ENCODE measurements around the gene OTOP3. TPM values are rescaled to one million over a fixed set of nuclear protein-coding genes. Genes with fewer than 3 reads are reported as not detected.

Gene OTOP3
- total and polyA plus RNA-seq, 2 experiments from 2014 or later, result not detected

GRCh38 chr17:74921026-74921681, 14.5 kb upstream of the OTOP3 start (continued):
- TF ChIP-seq, protein P1, sequence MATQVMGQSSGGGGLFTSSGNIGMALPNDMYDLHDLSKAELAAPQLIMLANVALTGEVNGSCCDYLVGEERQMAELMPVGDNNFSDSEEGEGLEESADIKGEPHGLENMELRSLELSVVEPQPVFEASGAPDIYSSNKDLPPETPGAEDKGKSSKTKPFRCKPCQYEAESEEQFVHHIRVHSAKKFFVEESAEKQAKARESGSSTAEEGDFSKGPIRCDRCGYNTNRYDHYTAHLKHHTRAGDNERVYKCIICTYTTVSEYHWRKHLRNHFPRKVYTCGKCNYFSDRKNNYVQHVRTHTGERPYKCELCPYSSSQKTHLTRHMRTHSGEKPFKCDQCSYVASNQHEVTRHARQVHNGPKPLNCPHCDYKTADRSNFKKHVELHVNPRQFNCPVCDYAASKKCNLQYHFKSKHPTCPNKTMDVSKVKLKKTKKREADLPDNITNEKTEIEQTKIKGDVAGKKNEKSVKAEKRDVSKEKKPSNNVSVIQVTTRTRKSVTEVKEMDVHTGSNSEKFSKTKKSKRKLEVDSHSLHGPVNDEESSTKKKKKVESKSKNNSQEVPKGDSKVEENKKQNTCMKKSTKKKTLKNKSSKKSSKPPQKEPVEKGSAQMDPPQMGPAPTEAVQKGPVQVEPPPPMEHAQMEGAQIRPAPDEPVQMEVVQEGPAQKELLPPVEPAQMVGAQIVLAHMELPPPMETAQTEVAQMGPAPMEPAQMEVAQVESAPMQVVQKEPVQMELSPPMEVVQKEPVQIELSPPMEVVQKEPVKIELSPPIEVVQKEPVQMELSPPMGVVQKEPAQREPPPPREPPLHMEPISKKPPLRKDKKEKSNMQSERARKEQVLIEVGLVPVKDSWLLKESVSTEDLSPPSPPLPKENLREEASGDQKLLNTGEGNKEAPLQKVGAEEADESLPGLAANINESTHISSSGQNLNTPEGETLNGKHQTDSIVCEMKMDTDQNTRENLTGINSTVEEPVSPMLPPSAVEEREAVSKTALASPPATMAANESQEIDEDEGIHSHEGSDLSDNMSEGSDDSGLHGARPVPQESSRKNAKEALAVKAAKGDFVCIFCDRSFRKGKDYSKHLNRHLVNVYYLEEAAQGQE (IDR thresholded peaks at IDR 0.05; ENCODE audit: unreplicated experiment), result no peak
- TF ChIP-seq, protein P2, sequence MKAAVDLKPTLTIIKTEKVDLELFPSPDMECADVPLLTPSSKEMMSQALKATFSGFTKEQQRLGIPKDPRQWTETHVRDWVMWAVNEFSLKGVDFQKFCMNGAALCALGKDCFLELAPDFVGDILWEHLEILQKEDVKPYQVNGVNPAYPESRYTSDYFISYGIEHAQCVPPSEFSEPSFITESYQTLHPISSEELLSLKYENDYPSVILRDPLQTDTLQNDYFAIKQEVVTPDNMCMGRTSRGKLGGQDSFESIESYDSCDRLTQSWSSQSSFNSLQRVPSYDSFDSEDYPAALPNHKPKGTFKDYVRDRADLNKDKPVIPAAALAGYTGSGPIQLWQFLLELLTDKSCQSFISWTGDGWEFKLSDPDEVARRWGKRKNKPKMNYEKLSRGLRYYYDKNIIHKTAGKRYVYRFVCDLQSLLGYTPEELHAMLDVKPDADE (IDR thresholded peaks at IDR 0.05), result no peak
- no peak for TF ChIP-seq POLR2AphosphoS5 (IDR thresholded peaks at IDR 0.05; ENCODE audit: low read depth)

DNA sequence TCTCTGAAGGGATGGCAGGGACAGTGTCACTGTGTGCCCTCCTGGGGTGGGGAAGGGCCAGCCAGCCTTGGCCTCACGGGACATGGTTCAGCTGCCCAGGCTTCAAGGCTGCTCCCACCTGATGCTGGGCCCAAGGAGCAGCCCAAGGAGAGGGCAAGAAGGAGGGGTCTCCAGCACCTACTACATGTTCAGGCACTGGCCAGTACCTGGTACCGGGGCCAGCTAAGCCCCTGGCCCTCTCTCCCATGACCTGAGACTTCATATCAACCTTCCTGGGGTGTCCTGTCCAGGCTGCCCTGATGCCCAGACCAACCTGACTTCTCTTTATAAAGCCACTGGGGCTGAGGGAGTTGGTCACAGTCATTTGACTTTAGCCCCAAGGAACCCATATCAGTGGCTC, 13.9 kb upstream of the OTOP3 start:
- Histone ChIP-seq H2AFZ (no peak overlapping the region), H3K4me3 (no peak overlapping the region), H3K4me2 (no peak overlapping the region), H3K79me2 (replicated peaks; ENCODE audit: insufficient read depth) (no peaks in the 10 kb centered on the region), H3F3A (replicated peaks; ENCODE audit: low read depth) (no peaks in the 10 kb centered on the region), H3K9me2 (ENCODE audit: insufficient read depth) (no peaks in the 10 kb centered on the region), H3K27ac (ENCODE audit: low read depth) (no peak overlapping the region), H3K4me1 (ENCODE audit: insufficient read depth) (peaks cover 16% of the 10 kb centered on the region), H3K27me3 (ENCODE audit: insufficient read depth) (peaks cover 61% of the 10 kb centered on the region), H4K20me1 (replicated peaks; ENCODE audit: insufficient read depth) (no peaks in the 10 kb centered on the region), H3K36me3 (ENCODE audit: insufficient read depth) (no peaks in the 10 kb centered on the region)
- H3K36me3 Mint-ChIP-seq (ENCODE audit: low read depth), result no peaks in the 10 kb centered on the region
- H3K9me3 Mint-ChIP-seq, result no peaks in the 10 kb centered on the region
- peaks cover 7% of the 10 kb centered on the region for H3K4me1 Mint-ChIP-seq
- peaks cover 54% of the 10 kb centered on the region for H3K27me3 Mint-ChIP-seq (ENCODE audit: insufficient read depth, low read depth, poor library complexity)
- ATAC-seq, result no peak
- no peak for DNase-seq (ENCODE audit: low spot score)
- H3K4me3 Mint-ChIP-seq, result no peak overlapping the region
- H3K27ac Mint-ChIP-seq, result no peak overlapping the region
- TF ChIP-seq, protein P2 (IDR thresholded peaks at IDR 0.05), result no peak
- TF ChIP-seq STAT1 (IDR thresholded peaks at IDR 0.05; ENCODE audit: unreplicated experiment) (no peak), ZNF114 (CRISPR knock-in tag; IDR thresholded peaks at IDR 0.05) (no peak), ZNF462 (CRISPR knock-in tag; IDR thresholded peaks at IDR 0.05) (no peak), CREB1 (CRISPR knock-in tag; IDR thresholded peaks at IDR 0.05; ENCODE audit: low read depth) (no peak), POLR2AphosphoS5 (IDR thresholded peaks at IDR 0.05; ENCODE audit: low read depth) (no peak), NANOG (IDR thresholded peaks at IDR 0.05; ENCODE audit: borderline replicate concordance) (no peak)
- TF ChIP-seq, protein P1 (IDR thresholded peaks at IDR 0.05; ENCODE audit: unreplicated experiment), result no peak

All from GM23338 (cell line).